K562 (cell line): Measurements from ENCODE around the gene PIEZO2. TPM values are rescaled to one million over a fixed set of nuclear protein-coding genes. Genes with fewer than 3 reads are reported as not detected.

ENCODE experiments used
- E2F3 ChIP-seq: fragments of 250-450 bp; sonication (Bioruptor Pico); IDR thresholded peaks from 2 replicates; pipeline ENCODE4 v1.4.0; 2020; ENCODE audit warnings: mild to moderate bottlenecking
- EWSR1 ChIP-seq: fragments of 450-650 bp; IDR thresholded peaks from 2 replicates; pipeline ENCODE4 v1.6.1; 2018; ENCODE audit warnings: borderline replicate concordance, mild to moderate bottlenecking, low read depth, moderate library complexity; ENCODE audit not compliant: partially characterized antibody
- HBP1 ChIP-seq: fragments of 450-650 bp; formaldehyde crosslinking; IDR thresholded peaks from 2 replicates; pipeline ENCODE4 v1.4.0; 2022; ENCODE audit warnings: missing genetic modification characterization
- HLTF ChIP-seq: fragments of 450-650 bp; IDR thresholded peaks from 2 replicates; pipeline ENCODE4 v1.6.1; 2016
- MCM7 ChIP-seq, 2 experiments: fragments of 450-650 bp; IDR thresholded peaks; 2 replicates each; pipeline ENCODE4 v1.6.1; 2016 to 2018
- RBFOX2 ChIP-seq: fragments of 200-400 bp; formaldehyde crosslinking; IDR thresholded peaks from 2 replicates; pipeline ENCODE4 v1.6.1; 2017; ENCODE audit warnings: low read depth, mild to moderate bottlenecking, low read length, moderate library complexity
- SMAD3 ChIP-seq: fragments of 450-650 bp; formaldehyde crosslinking; conservative IDR thresholded peaks from 2 replicates; pipeline ENCODE4 v1.4.0; 2020; ENCODE audit warnings: mild to moderate bottlenecking
- SMC3 ChIP-seq: conservative IDR thresholded peaks from 2 replicates; pipeline ENCODE4 v1.6.1; 2011; ENCODE audit warnings: low read depth, low read length, improper control_type of control experiment; ENCODE audit not compliant: insufficient read depth
- polyA plus RNA-seq, 8 experiments: library from polyadenylated mRNA; depleted of rRNA in 4 of 8; stranded (reverse) in 5 of 8; unstranded in 3 of 8; fragments of >200 nt; fragmentation: Nextera tagmentation in 2 of 8; fragmentation: Illumina TruSeq in 1 of 8; extraction: Ambion mirVana in 2 of 8; extraction: Trizol in 1 of 8; gene quantifications; 2 replicates each; pipeline versions ENCODE4 v1.2.1 to v1.2.3, GENCODE V29; 2011 to 2014; ENCODE audit warnings: inconsistent platforms in 1 of 8, missing spikeins in 1 of 8
- total RNA-seq, 7 experiments: library from RNA; depleted of rRNA in 6 of 7; stranded (reverse); fragments of >200 nt in 6 of 7; fragmentation: Illumina TruSeq in 2 of 7; extraction: Trizol in 2 of 7; gene quantifications; 2 replicates each; pipeline versions ENCODE4 v1.2.1 to v1.2.3, GENCODE V29; 2011 to 2021; ENCODE audit warnings: low replicate concordance in 1 of 7
- TF ChIP-seq, protein P1 (sequence below), 2 experiments: fragments of 450-650 bp; formaldehyde crosslinking in 1 of 2; IDR thresholded peaks; 2 replicates each; pipeline versions ENCODE4 v1.4.0 to v1.6.1; 2014 to 2020; ENCODE audit warnings: mild to moderate bottlenecking in 2 of 2, borderline replicate concordance in 1 of 2, low read depth in 1 of 2

PIEZO2 gene
- total and polyA plus RNA-seq, 9 of the 15 experiments (the other 6 are each of a cell fraction or from before 2014, with no cell fraction given) = 0.54 to 4.1 (median 2.0) TPM

DNA sequence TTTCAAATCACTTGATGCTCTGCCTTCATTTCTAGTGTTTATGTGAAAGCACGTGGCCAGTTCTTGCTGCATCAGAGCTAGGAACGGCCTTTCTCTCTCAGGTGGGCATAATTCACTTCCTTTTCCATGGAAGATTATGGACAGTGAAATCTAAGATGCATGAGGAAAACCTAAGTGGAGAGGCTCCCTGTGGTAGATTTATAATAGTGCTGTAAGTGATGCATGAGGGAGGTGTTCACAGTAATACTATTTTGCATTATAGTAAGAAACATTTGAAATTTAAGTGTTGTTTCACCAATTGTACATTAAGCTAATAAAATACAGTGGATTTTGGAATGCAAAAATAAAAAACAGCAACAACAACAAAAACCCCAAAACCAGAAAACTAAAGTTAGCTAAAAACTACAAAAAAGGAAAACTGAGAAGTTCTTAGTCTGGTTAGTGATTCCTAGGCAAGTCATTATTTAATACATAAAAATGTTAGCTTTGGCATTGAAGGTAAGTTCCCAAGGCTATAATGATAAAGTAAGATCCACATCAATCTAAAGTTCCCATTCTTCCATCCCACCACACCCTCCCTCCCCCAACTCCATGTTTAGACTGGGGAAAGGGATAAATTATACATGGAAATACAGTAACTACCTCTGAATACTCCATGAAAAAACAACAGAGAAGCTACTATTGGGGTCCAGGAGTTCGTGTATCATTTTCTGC lies 469.7 kb downstream of the PIEZO2 start (continued):
- TF ChIP-seq, protein P1, sequence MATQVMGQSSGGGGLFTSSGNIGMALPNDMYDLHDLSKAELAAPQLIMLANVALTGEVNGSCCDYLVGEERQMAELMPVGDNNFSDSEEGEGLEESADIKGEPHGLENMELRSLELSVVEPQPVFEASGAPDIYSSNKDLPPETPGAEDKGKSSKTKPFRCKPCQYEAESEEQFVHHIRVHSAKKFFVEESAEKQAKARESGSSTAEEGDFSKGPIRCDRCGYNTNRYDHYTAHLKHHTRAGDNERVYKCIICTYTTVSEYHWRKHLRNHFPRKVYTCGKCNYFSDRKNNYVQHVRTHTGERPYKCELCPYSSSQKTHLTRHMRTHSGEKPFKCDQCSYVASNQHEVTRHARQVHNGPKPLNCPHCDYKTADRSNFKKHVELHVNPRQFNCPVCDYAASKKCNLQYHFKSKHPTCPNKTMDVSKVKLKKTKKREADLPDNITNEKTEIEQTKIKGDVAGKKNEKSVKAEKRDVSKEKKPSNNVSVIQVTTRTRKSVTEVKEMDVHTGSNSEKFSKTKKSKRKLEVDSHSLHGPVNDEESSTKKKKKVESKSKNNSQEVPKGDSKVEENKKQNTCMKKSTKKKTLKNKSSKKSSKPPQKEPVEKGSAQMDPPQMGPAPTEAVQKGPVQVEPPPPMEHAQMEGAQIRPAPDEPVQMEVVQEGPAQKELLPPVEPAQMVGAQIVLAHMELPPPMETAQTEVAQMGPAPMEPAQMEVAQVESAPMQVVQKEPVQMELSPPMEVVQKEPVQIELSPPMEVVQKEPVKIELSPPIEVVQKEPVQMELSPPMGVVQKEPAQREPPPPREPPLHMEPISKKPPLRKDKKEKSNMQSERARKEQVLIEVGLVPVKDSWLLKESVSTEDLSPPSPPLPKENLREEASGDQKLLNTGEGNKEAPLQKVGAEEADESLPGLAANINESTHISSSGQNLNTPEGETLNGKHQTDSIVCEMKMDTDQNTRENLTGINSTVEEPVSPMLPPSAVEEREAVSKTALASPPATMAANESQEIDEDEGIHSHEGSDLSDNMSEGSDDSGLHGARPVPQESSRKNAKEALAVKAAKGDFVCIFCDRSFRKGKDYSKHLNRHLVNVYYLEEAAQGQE (IDR thresholded peaks at IDR 0.05; ENCODE audit: borderline replicate concordance) = no peak
- TF ChIP-seq, protein P1 (CRISPR knock-in tag; IDR thresholded peaks at IDR 0.05; ENCODE audit: low read depth) = no peak
- TF ChIP-seq SMC3 (no peak), EWSR1 (no peak), HBP1 (CRISPR knock-in tag) (no peak), E2F3 (CRISPR knock-in tag) (no peak), RBFOX2 (no peak), MCM7 (IDR thresholded peaks at IDR 0.05) (no peak), SMAD3 (CRISPR knock-in tag) (no peak), HLTF (no peak)
